Gastroesophageal sphincter (tissue), 4 donors: ENCODE results near the gene ZNF346. TPM values are rescaled to one million over a fixed set of nuclear protein-coding genes. Genes with fewer than 3 reads are reported as not detected.

Experiments used
- ATAC-seq: fragments of 150-250 bp; one replicate; pipeline ENCODE4 v1.9.1; 2016; ENCODE audit warnings: mild to moderate bottlenecking, moderate library complexity
- H3K27ac ChIP-seq, 4 donors: fragments of 200-600 bp; sonication (generic) in 3 of 4; 1 replicate in 3 of 4; 2 replicates in 1 of 4; pipeline ENCODE4 v1.5.1; 2016 to 2019
- H3K27me3 ChIP-seq: fragments of 200-600 bp; sonication (generic); one replicate; pipeline ENCODE4 v1.5.1; 2019
- H3K36me3 ChIP-seq, 2 donors: fragments of 200-600 bp; sonication (generic); one replicate each; pipeline ENCODE4 v1.5.1; 2019; ENCODE audit warnings: control low read depth in 1 of 2
- H3K4me1 ChIP-seq, 3 donors: fragments of 200-600 bp; sonication (generic); 1 replicate in 2 of 3; 2 replicates in 1 of 3; pipeline ENCODE4 v1.5.1; 2016 to 2019; ENCODE audit warnings: control low read depth in 2 of 3
- H3K4me3 ChIP-seq, 2 donors: fragments of 200-600 bp; sonication (generic); one replicate each; pipeline ENCODE4 v1.5.1; 2019; ENCODE audit warnings: mild to moderate bottlenecking in 1 of 2, moderate library complexity in 1 of 2
- H3K9me3 ChIP-seq, 3 donors: fragments of 200-600 bp; sonication (generic); one replicate each; pipeline ENCODE4 v1.5.1; 2017 to 2019; ENCODE audit warnings: control low read depth in 2 of 3
- CTCF ChIP-seq, 4 experiments: fragments of 200-600 bp in 2 of 4; fragments of 450-650 bp in 2 of 4; sonication (generic) in 1 of 4; IDR thresholded peaks; one replicate each; pipeline ENCODE4 v1.5.1; 2017 to 2019; ENCODE audit warnings: antibody characterized with exemption in 4 of 4, mild to moderate bottlenecking in 2 of 4, moderate library complexity in 2 of 4
- EP300 ChIP-seq: sonication (generic); formaldehyde crosslinking; IDR thresholded peaks from one replicate; pipeline ENCODE4 v1.6.1; 2017; ENCODE audit warnings: antibody characterized with exemption, mild to moderate bottlenecking
- POLR2A ChIP-seq, 2 donors: fragments of 450-650 bp; IDR thresholded peaks; one replicate each; pipeline ENCODE4 v1.6.1; 2017; ENCODE audit warnings: antibody characterized with exemption in 2 of 2, mild to moderate bottlenecking in 2 of 2, moderate library complexity in 1 of 2
- POLR2AphosphoS5 ChIP-seq: sonication (generic); formaldehyde crosslinking; IDR thresholded peaks from one replicate; pipeline ENCODE4 v1.6.1; 2017; ENCODE audit warnings: antibody characterized with exemption
- WGBS, 2 donors: methylation state at CpG; one replicate each; pipeline ENCODE4 v1.1.5; 2018; ENCODE audit warnings: low coverage in 1 of 2; 5-methylcytosine and 5-hydroxymethylcytosine counted together
- total RNA-seq, 4 donors: library from RNA; depleted of rRNA; stranded (reverse); fragments of >200 nt; gene quantifications; one replicate each; pipeline ENCODE4 v1.1.0, GENCODE V29; 2016

Gene ZNF346
- total RNA-seq, 4 donors from 2014 or later, result 12.9 to 16.9 (median 14.2) TPM

- H3K27ac ChIP-seq, result peak within 1 kb of the TSS in 1 of 4 donors; percentile 23
- TF ChIP-seq CTCF (IDR thresholded peaks at IDR 0.05) (peak in 3 of 4 experiments; percentile 28 to 64 (median 42)), EP300 (no peak)
- ATAC-seq, result peak; percentile 48
- H3K4me1 ChIP-seq, result peaks cover 0 to 40% (median 4%) of the 10 kb centered on the region in 3 donors
- H3K27me3 ChIP-seq, result peaks cover 86% of the 10 kb centered on the region
- no peaks in the 10 kb centered on the region for H3K36me3 ChIP-seq
- WGBS, 2 donors, result no CpG with 5 or more reads among the region's 68 CpGs
- no peaks in the 10 kb centered on the region for H3K9me3 ChIP-seq
- peak within 1 kb of the TSS; percentile 4 to 51 for H3K4me3 ChIP-seq
Observed at GRCh38 chr5:177086654-177087397, 64.3 kb downstream of the ZNF346 start, which contains the start of gene FGFR4. Gene FGFR4, plus strand, starts transcription at chr5:177086915. Its CDS starts 2,688 bp downstream, at chr5:177089603.

- ATAC-seq, result no peak
Observed at GRCh38 chr5:177087398-177088005, 65.0 kb downstream of the ZNF346 start.

GRCh38 chr5:177089127-177089526, 66.6 kb downstream of the ZNF346 start:
- no peaks in the 10 kb centered on the region for H3K9me3 ChIP-seq
- no peak for TF ChIP-seq CTCF (IDR thresholded peaks at IDR 0.05)
- TF ChIP-seq POLR2AphosphoS5, result no peak
- no peak for TF ChIP-seq POLR2A (IDR thresholded peaks at IDR 0.05)
- no peak for TF ChIP-seq EP300
- peaks cover 0 to 47% (median 4%) of the 10 kb centered on the region in 3 donors for H3K4me1 ChIP-seq
- peak overlapping the region in 1 of 4 donors; percentile 19 for H3K27ac ChIP-seq
- H3K4me3 ChIP-seq, result no peak overlapping the region
- no peaks in the 10 kb centered on the region for H3K36me3 ChIP-seq
- peak; percentile 67 for ATAC-seq
- WGBS, 2 donors, result 70 to 72% methylated on average over 2 to 3 of the region's 5 CpGs
- peaks cover 71% of the 10 kb centered on the region for H3K27me3 ChIP-seq

More at GRCh38 chr5:177087398-177088005, 65.0 kb downstream of the ZNF346 start:
- Histone ChIP-seq H3K36me3 (no peaks in the 10 kb centered on the region), H3K9me3 (no peaks in the 10 kb centered on the region), H3K27me3 (peaks cover 82% of the 10 kb centered on the region), H3K27ac (peak overlapping the region in 1 of 4 donors; percentile 23), H3K4me3 (peak overlapping the region in 1 of 2 donors; percentile 51), H3K4me1 (peaks cover 0 to 40% (median 4%) of the 10 kb centered on the region in 3 donors)
- no peak for TF ChIP-seq EP300
- no peak for TF ChIP-seq CTCF (IDR thresholded peaks at IDR 0.05)
- TF ChIP-seq POLR2A (IDR thresholded peaks at IDR 0.05), result no peak
- TF ChIP-seq POLR2AphosphoS5, result no peak
- WGBS, 2 donors, result 84% methylated on average over 3 of the region's 23 CpGs; no CpG with 5 or more reads in 1 of the 2 donors

- no peaks in the 10 kb centered on the region for H3K36me3 ChIP-seq
- H3K27ac ChIP-seq, result no peak overlapping the region
- no peak for ATAC-seq
Observed at GRCh38 chr5:177089825-177090641, 67.5 kb downstream of the ZNF346 start.

More at GRCh38 chr5:177089825-177090641, 67.5 kb downstream of the ZNF346 start:
- WGBS, 2 donors, result 54 to 93% methylated on average over 3 to 5 of the region's 21 CpGs
- Histone ChIP-seq H3K27me3 (peaks cover 64% of the 10 kb centered on the region), H3K4me3 (no peak overlapping the region), H3K4me1 (peaks cover 0 to 56% (median 8%) of the 10 kb centered on the region in 3 donors), H3K9me3 (no peaks in the 10 kb centered on the region)
- TF ChIP-seq CTCF (IDR thresholded peaks at IDR 0.05) (no peak), POLR2AphosphoS5 (no peak), EP300 (no peak), POLR2A (IDR thresholded peaks at IDR 0.05) (no peak)
